GM12801 (cell line): Measurements from ENCODE around the gene AIPL1.

Source experiments
- TF ChIP-seq, protein P1 (sequence below): IDR thresholded peaks from one replicate; pipeline ENCODE4 v1.5.1; 2011; ENCODE audit warnings: control low read depth; ENCODE audit not compliant: insufficient read length; ENCODE audit errors: extremely low read depth

The AIPL1 gene

DNA sequence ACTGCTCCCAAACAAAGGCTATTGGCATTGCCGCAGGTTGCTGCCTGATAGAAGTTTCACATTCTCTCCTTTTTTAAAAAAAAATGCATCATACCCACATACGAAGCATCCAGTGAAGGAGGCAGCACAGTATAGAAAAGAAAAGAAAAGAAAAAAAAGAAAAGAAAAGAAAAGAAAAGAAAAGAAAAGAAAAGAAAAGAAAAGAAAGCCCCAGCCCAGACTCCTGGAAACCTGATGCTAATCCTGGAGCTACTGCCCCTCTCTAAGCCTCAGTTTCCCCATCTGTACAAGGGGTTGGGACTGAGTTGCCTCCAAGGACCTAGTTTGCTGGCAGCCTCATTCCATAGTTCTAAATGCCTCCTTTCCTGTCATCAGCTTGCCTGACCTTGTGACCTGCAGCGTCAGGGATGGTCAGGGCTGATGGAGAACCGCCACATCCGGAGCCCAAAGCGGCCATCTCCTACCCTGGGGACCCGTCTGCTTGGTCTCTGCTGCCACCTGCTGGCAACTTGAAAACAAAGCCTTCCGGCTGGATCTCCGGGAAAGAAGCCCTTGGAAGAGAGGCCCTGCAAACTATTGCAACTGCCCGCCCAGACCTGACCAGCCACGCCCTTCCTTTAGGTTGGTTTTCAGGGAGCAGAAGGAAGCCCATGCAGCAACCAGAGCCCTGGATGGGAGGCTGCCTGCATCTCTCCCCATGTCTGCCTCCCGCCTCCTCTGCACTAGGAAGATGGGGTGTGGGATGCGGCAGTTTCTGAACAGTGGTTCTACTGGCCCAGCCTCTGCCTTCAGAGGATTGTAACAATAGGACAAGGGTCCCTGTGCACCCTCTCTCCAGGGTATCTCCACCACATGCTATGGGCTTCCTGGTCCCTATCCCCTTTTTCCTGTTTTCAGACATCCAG, 13.0 kb downstream of the AIPL1 start:
- TF ChIP-seq, protein P1, sequence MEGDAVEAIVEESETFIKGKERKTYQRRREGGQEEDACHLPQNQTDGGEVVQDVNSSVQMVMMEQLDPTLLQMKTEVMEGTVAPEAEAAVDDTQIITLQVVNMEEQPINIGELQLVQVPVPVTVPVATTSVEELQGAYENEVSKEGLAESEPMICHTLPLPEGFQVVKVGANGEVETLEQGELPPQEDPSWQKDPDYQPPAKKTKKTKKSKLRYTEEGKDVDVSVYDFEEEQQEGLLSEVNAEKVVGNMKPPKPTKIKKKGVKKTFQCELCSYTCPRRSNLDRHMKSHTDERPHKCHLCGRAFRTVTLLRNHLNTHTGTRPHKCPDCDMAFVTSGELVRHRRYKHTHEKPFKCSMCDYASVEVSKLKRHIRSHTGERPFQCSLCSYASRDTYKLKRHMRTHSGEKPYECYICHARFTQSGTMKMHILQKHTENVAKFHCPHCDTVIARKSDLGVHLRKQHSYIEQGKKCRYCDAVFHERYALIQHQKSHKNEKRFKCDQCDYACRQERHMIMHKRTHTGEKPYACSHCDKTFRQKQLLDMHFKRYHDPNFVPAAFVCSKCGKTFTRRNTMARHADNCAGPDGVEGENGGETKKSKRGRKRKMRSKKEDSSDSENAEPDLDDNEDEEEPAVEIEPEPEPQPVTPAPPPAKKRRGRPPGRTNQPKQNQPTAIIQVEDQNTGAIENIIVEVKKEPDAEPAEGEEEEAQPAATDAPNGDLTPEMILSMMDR: no peak

DNA sequence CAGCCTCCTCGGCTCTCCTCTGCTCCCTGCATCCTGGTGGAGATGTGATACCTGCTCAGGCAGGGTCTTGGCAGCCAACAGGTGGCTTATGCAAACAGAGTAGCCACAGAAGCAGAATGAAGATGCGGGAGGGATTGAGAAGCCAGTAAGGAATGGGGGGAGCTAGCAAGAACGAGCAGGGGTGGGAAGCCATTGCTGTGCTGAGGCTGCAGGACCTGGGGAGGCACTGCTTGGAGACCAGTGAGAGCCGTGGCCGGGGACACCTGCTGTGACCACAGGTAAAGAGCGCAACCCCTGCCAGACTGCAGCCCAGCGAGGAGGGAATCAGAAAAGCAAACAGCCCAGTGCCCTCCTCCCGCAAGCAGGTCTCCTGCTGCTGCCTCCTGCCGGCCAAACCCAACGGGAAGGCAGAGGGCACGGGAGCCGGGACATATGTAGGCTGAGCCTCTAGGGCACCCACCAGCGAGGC, 14.7 kb downstream of the AIPL1 start:
- TF ChIP-seq, protein P1: no peak

GRCh38 chr17:6415616-6416015, 19.3 kb downstream of the AIPL1 start:
- TF ChIP-seq, protein P1: no peak

GRCh38 chr17:6413065-6413464, 21.9 kb downstream of the AIPL1 start:
- TF ChIP-seq, protein P1: no peak

DNA sequence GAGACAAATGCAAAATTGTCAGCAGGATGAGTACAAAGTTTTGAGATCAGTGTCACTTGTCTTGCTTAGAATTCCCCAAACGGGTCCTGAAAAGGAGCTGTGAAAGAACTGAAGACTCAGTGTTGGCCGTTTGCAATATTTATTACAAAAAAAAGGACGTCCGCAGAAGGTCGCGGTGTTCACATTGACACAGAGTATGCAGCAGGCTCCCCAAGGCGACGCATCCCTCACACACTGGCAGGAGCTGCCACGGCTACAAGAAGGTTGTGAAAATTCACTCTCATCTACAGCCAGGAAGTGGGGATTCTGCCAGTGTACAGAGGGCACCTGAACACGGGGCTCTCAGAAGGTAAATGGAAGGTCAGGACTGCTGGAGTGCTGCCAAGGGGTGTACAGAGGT, 26.2 kb downstream of the AIPL1 start:
- TF ChIP-seq, protein P1: no peak

DNA sequence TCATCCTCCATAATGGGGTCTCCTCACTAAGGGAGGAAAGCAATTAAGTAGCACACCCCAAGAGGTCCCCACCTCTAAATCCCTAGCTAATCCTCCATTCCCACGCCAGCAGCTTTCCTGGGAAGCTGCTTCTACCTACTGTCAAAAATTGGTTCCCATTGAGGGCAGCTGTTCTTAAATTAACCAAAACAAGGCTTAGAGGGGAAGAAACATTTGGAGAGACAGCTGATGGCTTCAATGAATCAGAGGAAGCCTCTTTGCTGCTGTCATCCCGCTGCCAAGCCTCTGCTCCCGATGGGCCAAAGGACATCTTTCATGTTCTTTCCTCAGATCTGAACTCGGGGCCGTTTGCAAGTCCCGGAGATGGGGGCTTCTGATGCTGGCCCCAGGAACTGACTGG, 26.6 kb downstream of the AIPL1 start:
- TF ChIP-seq, protein P1: no peak

GRCh38 chr17:6402258-6402657, 32.7 kb downstream of the AIPL1 start:
- TF ChIP-seq, protein P1: no peak
